HCT116 (cell line): ENCODE measurements around the gene INSYN2A. TPM values are rescaled to one million over a fixed set of nuclear protein-coding genes. Genes with fewer than 3 reads are reported as not detected.

ENCODE experiments used
- ATAC-seq: fragments of 200-7000 bp; cut with Tn5 transposase; 2 replicates; pipeline ENCODE4 v1.9.1; 2020; ENCODE audit warnings: mild to moderate bottlenecking, moderate library complexity
- BruUV-seq: library from RNA; stranded (reverse); fragments of 400-500 nt; replicated peaks from 2 replicates; lab custom pipeline; 2021; lab: Mats Ljungman, UMichigan
- CTCF ChIA-PET: fragments of 300-600 bp; sonication (Branson Sonifier 250); formaldehyde crosslinking; loops from one replicate; lab custom pipeline; 2021; ENCODE audit warnings: antibody characterized with exemption; lab: Charles Lee
- POLR2A ChIA-PET: fragments of 300-600, 350-600 bp; sonication (Branson Sonifier 250); formaldehyde crosslinking; loops from one replicate; lab custom pipeline; 2021; ENCODE audit warnings: antibody characterized with exemption; lab: Charles Lee
- RAD21 ChIA-PET, 2 experiments: fragments of 300-600 bp; sonication (Branson Sonifier 250); formaldehyde crosslinking; loops; one replicate each; lab custom pipeline; 2023; ENCODE audit warnings: low total read pairs in 2 of 2; ENCODE audit not compliant: uncharacterized antibody in 2 of 2, unreplicated experiment in 2 of 2, low non-redundant PET in 1 of 2; lab: Charles Lee
- DNase-seq: peaks from one replicate; pipeline ENCODE4 v3.0.0-alpha.2; 2010; ENCODE audit warnings: low read depth, low spot score
- H2AFZ ChIP-seq: fragments of 200-600 bp; shearing (Covaris generic), sonication (generic); 2 replicates; pipeline ENCODE4 v1.6.1; 2017; ENCODE audit warnings: low read depth, mixed run types, mixed read lengths, antibody characterized with exemption, low read length; ENCODE audit not compliant: poor library complexity, severe bottlenecking
- H3K27ac ChIP-seq: 2 replicates; pipeline ENCODE4 v1.5.1; 2012; ENCODE audit warnings: low read depth, low read length
- H3K27me3 ChIP-seq: fragments of 200-600 bp; sonication (generic); 2 replicates; pipeline ENCODE4 v1.6.1; 2016; ENCODE audit warnings: mixed run types, low read length, mixed read lengths; ENCODE audit not compliant: insufficient read depth
- H3K36me3 ChIP-seq, 2 experiments: fragments of 200-500 bp in 1 of 2; fragments of 200-600 bp in 1 of 2; sonication (Bioruptor generic) in 1 of 2; sonication (generic) in 1 of 2; 2 replicates each; pipeline versions ENCODE4 v1.5.1 to v1.6.1; 2014 to 2016; ENCODE audit warnings: low read length in 2 of 2, inconsistent platforms in 1 of 2, mixed read lengths in 1 of 2, mixed run types in 1 of 2; ENCODE audit not compliant: insufficient read depth in 2 of 2, control insufficient read depth in 1 of 2
- H3K4me1 ChIP-seq, 2 experiments: fragments of 200-600 bp in 1 of 2; sonication (generic) in 1 of 2; 2 replicates each; pipeline versions ENCODE4 v1.5.1 to v1.6.1; 2012 to 2017; ENCODE audit warnings: low read length in 2 of 2, inconsistent platforms in 1 of 2, mild to moderate bottlenecking in 1 of 2, mixed read lengths in 1 of 2, mixed run types in 1 of 2, moderate library complexity in 1 of 2; ENCODE audit not compliant: insufficient read depth in 2 of 2, control insufficient read depth in 1 of 2
- H3K4me2 ChIP-seq: fragments of 200-600 bp; sonication (generic); 2 replicates; pipeline ENCODE4 v1.6.1; 2017; ENCODE audit warnings: mixed run types, low read length, mixed read lengths
- H3K4me3 ChIP-seq, 2 experiments: fragments of 200-600 bp in 1 of 2; sonication (generic) in 1 of 2; replicated peaks in 1 of 2; 2 replicates each; pipeline ENCODE4 v1.5.1; 2011 to 2016; ENCODE audit warnings: low read length in 2 of 2, control low read depth in 1 of 2, low read depth in 1 of 2, mild to moderate bottlenecking in 1 of 2, mixed read lengths in 1 of 2, mixed run types in 1 of 2
- H3K79me2 ChIP-seq: fragments of 200-600 bp; sonication (generic); 2 replicates; pipeline ENCODE4 v1.6.1; 2017; ENCODE audit warnings: mild to moderate bottlenecking, mixed run types, low read length, moderate library complexity, mixed read lengths; ENCODE audit not compliant: insufficient read depth
- H3K9ac ChIP-seq: fragments of 200-600 bp; sonication (generic); 2 replicates; pipeline ENCODE4 v1.6.1; 2016; ENCODE audit warnings: low read length, mixed read lengths
- H3K9me2 ChIP-seq: fragments of 200-600 bp; sonication (generic), shearing (Covaris generic); 2 replicates; pipeline ENCODE4 v1.6.1; 2017; ENCODE audit warnings: mixed run types, mild to moderate bottlenecking, moderate library complexity; ENCODE audit not compliant: insufficient read depth
- H3K9me3 ChIP-seq, 2 experiments: fragments of 200-500 bp in 1 of 2; fragments of 200-600 bp in 1 of 2; sonication (Bioruptor generic) in 1 of 2; sonication (generic) in 1 of 2; 2 replicates each; pipeline ENCODE4 v1.6.1; 2014 to 2017; ENCODE audit warnings: low read length in 2 of 2, mixed read lengths in 2 of 2, inconsistent platforms in 1 of 2, low read depth in 1 of 2, mild to moderate bottlenecking in 1 of 2, mixed run types in 1 of 2, moderate library complexity in 1 of 2; ENCODE audit not compliant: control insufficient read depth in 1 of 2, insufficient read depth in 1 of 2
- H4K20me1 ChIP-seq: fragments of 200-600 bp; sonication (generic), shearing (Covaris generic); 2 replicates; pipeline ENCODE4 v1.6.1; 2017; ENCODE audit warnings: mixed run types, mild to moderate bottlenecking, moderate library complexity; ENCODE audit not compliant: insufficient read depth
- CTCF ChIP-seq, 3 experiments: fragments of 200-600 bp in 1 of 3; sonication (generic) in 1 of 3; IDR thresholded peaks in 2 of 3; conservative IDR thresholded peaks in 1 of 3; 2 replicates each; pipeline ENCODE4 v1.5.1; 2012 to 2017; ENCODE audit warnings: low read depth in 2 of 3, low read length in 2 of 3, antibody characterized with exemption in 1 of 3, borderline replicate concordance in 1 of 3, control low read depth in 1 of 3, mild to moderate bottlenecking in 1 of 3, mixed read lengths in 1 of 3, mixed run types in 1 of 3, moderate library complexity in 1 of 3; ENCODE audit not compliant: insufficient read depth in 1 of 3
- ELF1 ChIP-seq: IDR thresholded peaks from 2 replicates; pipeline ENCODE4 v1.6.1; 2012; ENCODE audit warnings: low read depth, borderline replicate concordance
- POLR2A ChIP-seq: IDR thresholded peaks from 2 replicates; pipeline ENCODE4 v1.7.0; 2011; ENCODE audit warnings: borderline replicate concordance; ENCODE audit not compliant: insufficient read depth, insufficient read length; ENCODE audit errors: extremely low read depth
- SRF ChIP-seq: IDR thresholded peaks from 2 replicates; pipeline ENCODE4 v1.6.1; 2012; ENCODE audit warnings: low read depth
- ZBTB33 ChIP-seq: IDR thresholded peaks from 2 replicates; pipeline ENCODE4 v1.6.1; 2011; ENCODE audit warnings: mild to moderate bottlenecking, low read length, moderate library complexity; ENCODE audit not compliant: insufficient replicate concordance; ENCODE audit errors: extremely low read depth
- intact Hi-C: fragments of 100-400 bp; cut with micrococcal nuclease; formaldehyde crosslinking; loops from 2 replicates; pipeline ENCODE4 v1.10.0; 2022
- total RNA-seq: library from RNA; stranded (reverse); gene quantifications from one replicate; pipeline ENCODE4 v1.2.1, GENCODE V29; 2021; ENCODE audit not compliant: unreplicated experiment

The INSYN2A gene
- total RNA-seq, 1 experiment from 2014 or later: not detected

- no peaks in the 10 kb centered on the region for H3K9me3 ChIP-seq
- no peak for TF ChIP-seq SRF
- TF ChIP-seq POLR2A: no peak
- no peak for TF ChIP-seq ELF1
- no peak for TF ChIP-seq CTCF (IDR thresholded peaks at IDR 0.05 in 2 of 3, conservative IDR thresholded peaks at IDR 0.05 in 1 of 3; ENCODE audit: borderline replicate concordance in 1 of 3, insufficient read depth in 1 of 3, low read depth in 2 of 3, low read length in 2 of 3)
- no peak for TF ChIP-seq ZBTB33
- TF ChIP-seq, all 23 proteins: peak for 0
- BruUV-seq: no TSS peak
- no peak for DNase-seq
- H3K9ac ChIP-seq: no peak overlapping the region
- no peak overlapping the region for H3K4me3 ChIP-seq
- no peaks in the 10 kb centered on the region for H3K27me3 ChIP-seq
- H3K4me2 ChIP-seq: no peak overlapping the region
- no peak overlapping the region for H3K27ac ChIP-seq
- H3K79me2 ChIP-seq: no peaks in the 10 kb centered on the region
- ATAC-seq: no peak
- ChIA-PET CTCF (no interaction called here), RAD21 (no interaction called here), POLR2A (no interaction called here)
- no peak overlapping the region for H2AFZ ChIP-seq
- H3K4me1 ChIP-seq: no peaks in the 10 kb centered on the region
- no peaks in the 10 kb centered on the region for H3K9me2 ChIP-seq
- intact Hi-C loops: loop anchor here (10.0 kb wide), 2 partner anchors 329 to 609 kb away; no protein-coding TSS in a partner anchor
- H4K20me1 ChIP-seq: no peaks in the 10 kb centered on the region
- H3K36me3 ChIP-seq: no peaks in the 10 kb centered on the region
Measured at GRCh38 chr10:127245456-127245855, 49.1 kb upstream of the INSYN2A start.
